ENCODE results near the gene SNX1.
"Not testable (repeated sequence)": the region's sequence is repeated elsewhere in the genome, so short reads cannot be mapped to it uniquely, and the experiment has no call there.

Gene SNX1

GRCh38 chr15:64052925-64053491 lies 42.8 kb upstream of the SNX1 start:
- no peak overlapping the region for H3K27ac ChIP-seq
- no peak for TF ChIP-seq CTCF (IDR thresholded peaks at IDR 0.05)
- no peak for TF ChIP-seq ZFX (IDR thresholded peaks at IDR 0.05; ENCODE audit: borderline replicate concordance)

GRCh38 chr15:64053674-64054073 lies 42.1 kb upstream of the SNX1 start:
- not testable (repeated sequence) for H3K27ac ChIP-seq

- no peak for TF ChIP-seq CTCF (IDR thresholded peaks at IDR 0.05)
- no peak for TF ChIP-seq ZFX (IDR thresholded peaks at IDR 0.05; ENCODE audit: borderline replicate concordance)
- H3K27ac ChIP-seq, result no peak overlapping the region
These were observed 37.5 kb upstream of the SNX1 start for GRCh38 chr15:64058279-64058678.

GRCh38 chr15:64059104-64059503 lies 36.7 kb upstream of the SNX1 start:
- H3K27ac ChIP-seq, result not testable (repeated sequence)

GRCh38 chr15:64060716-64061115 lies 35.1 kb upstream of the SNX1 start:
- TF ChIP-seq ZFX (IDR thresholded peaks at IDR 0.05; ENCODE audit: borderline replicate concordance) (no peak), CTCF (IDR thresholded peaks at IDR 0.05) (no peak)
- H3K27ac ChIP-seq, result no peak overlapping the region

- TF ChIP-seq CTCF (IDR thresholded peaks at IDR 0.05) (no peak), ZFX (IDR thresholded peaks at IDR 0.05; ENCODE audit: borderline replicate concordance) (no peak)
- no peak overlapping the region for H3K27ac ChIP-seq
These were observed 29.3 kb upstream of the SNX1 start for GRCh38 chr15:64066451-64066850.

GRCh38 chr15:64067564-64068030 lies 28.2 kb upstream of the SNX1 start:
- H3K27ac ChIP-seq, result no peak overlapping the region
- TF ChIP-seq ZFX (IDR thresholded peaks at IDR 0.05; ENCODE audit: borderline replicate concordance) (no peak), CTCF (IDR thresholded peaks at IDR 0.05) (peak; percentile 82)

GRCh38 chr15:64068133-64068532 lies 27.6 kb upstream of the SNX1 start:
- TF ChIP-seq CTCF (IDR thresholded peaks at IDR 0.05) (no peak), ZFX (IDR thresholded peaks at IDR 0.05; ENCODE audit: borderline replicate concordance) (no peak)
- H3K27ac ChIP-seq, result no peak overlapping the region

Measured in 22Rv1 (cell line).